ENCODE measurements around the gene EXOSC3.

DNA sequence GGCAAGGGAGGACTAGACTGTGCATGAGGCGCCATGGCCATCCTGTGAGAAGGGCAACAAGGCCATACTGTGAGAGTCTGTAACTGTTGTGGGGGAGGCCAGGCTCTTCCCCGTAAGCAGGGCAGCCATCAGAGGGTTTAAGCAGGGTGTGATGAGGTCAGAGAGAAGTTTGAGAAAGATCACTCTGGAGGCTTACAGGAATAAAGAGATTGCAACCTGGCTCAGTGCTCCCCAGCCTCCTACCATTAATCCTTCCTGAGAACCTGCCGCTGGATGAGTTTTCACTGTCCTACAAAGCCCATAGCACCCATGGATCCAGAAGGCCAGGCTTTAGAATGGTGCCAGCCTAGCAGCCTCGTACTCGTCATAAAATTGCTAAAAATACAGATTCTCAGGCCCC, 45.6 kb downstream of the EXOSC3 start:
- TF ChIP-seq, protein P1, sequence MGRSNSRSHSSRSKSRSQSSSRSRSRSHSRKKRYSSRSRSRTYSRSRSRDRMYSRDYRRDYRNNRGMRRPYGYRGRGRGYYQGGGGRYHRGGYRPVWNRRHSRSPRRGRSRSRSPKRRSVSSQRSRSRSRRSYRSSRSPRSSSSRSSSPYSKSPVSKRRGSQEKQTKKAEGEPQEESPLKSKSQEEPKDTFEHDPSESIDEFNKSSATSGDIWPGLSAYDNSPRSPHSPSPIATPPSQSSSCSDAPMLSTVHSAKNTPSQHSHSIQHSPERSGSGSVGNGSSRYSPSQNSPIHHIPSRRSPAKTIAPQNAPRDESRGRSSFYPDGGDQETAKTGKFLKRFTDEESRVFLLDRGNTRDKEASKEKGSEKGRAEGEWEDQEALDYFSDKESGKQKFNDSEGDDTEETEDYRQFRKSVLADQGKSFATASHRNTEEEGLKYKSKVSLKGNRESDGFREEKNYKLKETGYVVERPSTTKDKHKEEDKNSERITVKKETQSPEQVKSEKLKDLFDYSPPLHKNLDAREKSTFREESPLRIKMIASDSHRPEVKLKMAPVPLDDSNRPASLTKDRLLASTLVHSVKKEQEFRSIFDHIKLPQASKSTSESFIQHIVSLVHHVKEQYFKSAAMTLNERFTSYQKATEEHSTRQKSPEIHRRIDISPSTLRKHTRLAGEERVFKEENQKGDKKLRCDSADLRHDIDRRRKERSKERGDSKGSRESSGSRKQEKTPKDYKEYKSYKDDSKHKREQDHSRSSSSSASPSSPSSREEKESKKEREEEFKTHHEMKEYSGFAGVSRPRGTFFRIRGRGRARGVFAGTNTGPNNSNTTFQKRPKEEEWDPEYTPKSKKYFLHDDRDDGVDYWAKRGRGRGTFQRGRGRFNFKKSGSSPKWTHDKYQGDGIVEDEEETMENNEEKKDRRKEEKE (IDR thresholded peaks at IDR 0.05; ENCODE audit: borderline replicate concordance in 1 of 2, control insufficient read depth in 1 of 2, low read depth in 2 of 2, low read length in 1 of 2): no peak
- no peak for TF ChIP-seq CBX8 (IDR thresholded peaks at IDR 0.05; ENCODE audit: borderline replicate concordance, extremely low read depth, low read depth, low read length, poor library complexity, severe bottlenecking)

All from K562 (cell line).